ENCODE measurements around the gene KRTCAP2.

DNA sequence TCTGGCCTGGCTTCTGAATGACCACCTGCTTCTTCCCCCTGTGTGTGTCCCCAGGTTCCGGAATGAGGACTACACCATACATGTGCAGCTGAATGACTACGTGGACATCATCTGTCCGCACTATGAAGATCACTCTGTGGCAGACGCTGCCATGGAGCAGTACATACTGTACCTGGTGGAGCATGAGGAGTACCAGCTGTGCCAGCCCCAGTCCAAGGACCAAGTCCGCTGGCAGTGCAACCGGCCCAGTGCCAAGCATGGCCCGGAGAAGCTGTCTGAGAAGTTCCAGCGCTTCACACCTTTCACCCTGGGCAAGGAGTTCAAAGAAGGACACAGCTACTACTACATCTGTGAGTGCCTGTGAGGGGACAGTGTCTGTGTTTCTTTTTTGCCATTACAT is 41.8 kb downstream of the KRTCAP2 start:
- TF ChIP-seq, protein P1, sequence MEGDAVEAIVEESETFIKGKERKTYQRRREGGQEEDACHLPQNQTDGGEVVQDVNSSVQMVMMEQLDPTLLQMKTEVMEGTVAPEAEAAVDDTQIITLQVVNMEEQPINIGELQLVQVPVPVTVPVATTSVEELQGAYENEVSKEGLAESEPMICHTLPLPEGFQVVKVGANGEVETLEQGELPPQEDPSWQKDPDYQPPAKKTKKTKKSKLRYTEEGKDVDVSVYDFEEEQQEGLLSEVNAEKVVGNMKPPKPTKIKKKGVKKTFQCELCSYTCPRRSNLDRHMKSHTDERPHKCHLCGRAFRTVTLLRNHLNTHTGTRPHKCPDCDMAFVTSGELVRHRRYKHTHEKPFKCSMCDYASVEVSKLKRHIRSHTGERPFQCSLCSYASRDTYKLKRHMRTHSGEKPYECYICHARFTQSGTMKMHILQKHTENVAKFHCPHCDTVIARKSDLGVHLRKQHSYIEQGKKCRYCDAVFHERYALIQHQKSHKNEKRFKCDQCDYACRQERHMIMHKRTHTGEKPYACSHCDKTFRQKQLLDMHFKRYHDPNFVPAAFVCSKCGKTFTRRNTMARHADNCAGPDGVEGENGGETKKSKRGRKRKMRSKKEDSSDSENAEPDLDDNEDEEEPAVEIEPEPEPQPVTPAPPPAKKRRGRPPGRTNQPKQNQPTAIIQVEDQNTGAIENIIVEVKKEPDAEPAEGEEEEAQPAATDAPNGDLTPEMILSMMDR (conservative IDR thresholded peaks at IDR 0.05), result no peak
- TF ChIP-seq ZFX (IDR thresholded peaks at IDR 0.05), result no peak

Data from C4-2B (cell line).